T-cell (primary cell): ENCODE data around the gene RTKN2. TPM values are rescaled to one million over a fixed set of nuclear protein-coding genes. Genes with fewer than 3 reads are reported as not detected.

ENCODE experiments used
- ATAC-seq, 4 experiments: fragments of 200-7000 bp in 3 of 4; fragments of 150-1000 bp in 1 of 4; cut with Tn5 transposase; replicated peaks in 1 of 4; 1 replicate in 3 of 4; 2 replicates in 1 of 4; pipeline ENCODE4 v1.10.0; 2021; ENCODE audit warnings: moderate library complexity in 3 of 4, mild to moderate bottlenecking in 2 of 4, moderate number of reproducible peaks in 1 of 4
- CTCF ChIA-PET, 2 donors: fragments of 300-600 bp; sonication (Branson Sonifier 250); formaldehyde crosslinking; loops; one replicate each; lab custom pipeline; 2022; ENCODE audit warnings: antibody characterized with exemption in 2 of 2; lab: Charles Lee
- POLR2A ChIA-PET, 2 donors: fragments of 300-600 bp; sonication (Branson Sonifier 250); formaldehyde crosslinking; loops; one replicate each; lab custom pipeline; 2022; ENCODE audit warnings: antibody characterized with exemption in 2 of 2; lab: Charles Lee
- DNase-seq, 35 experiments: peaks; one replicate each; pipeline versions ENCODE4 v3.0.0 to v3.0.0-alpha.2; 2013 to 2023
- H3K27ac ChIP-seq: one replicate; pipeline ENCODE4 v1.5.1; 2013; ENCODE audit warnings: low read length
- H3K27me3 ChIP-seq, 2 experiments: replicated peaks in 1 of 2; 1 replicate in 1 of 2; 2 replicates in 1 of 2; pipeline versions ENCODE4 v1.6.1 to v1.7.0; 2013; ENCODE audit warnings: low read length in 1 of 2, mixed read lengths in 1 of 2; ENCODE audit not compliant: control insufficient read depth in 2 of 2, insufficient read depth in 2 of 2; ENCODE audit errors: extremely low read depth in 1 of 2
- H3K36me3 ChIP-seq, 2 donors: 1 replicate in 1 of 2; 2 replicates in 1 of 2; pipeline versions ENCODE4 v1.6.1 to v1.7.0; 2013; ENCODE audit warnings: low read length in 1 of 2; ENCODE audit not compliant: control insufficient read depth in 2 of 2, insufficient read depth in 1 of 2; ENCODE audit errors: extremely low read depth in 1 of 2
- H3K4me1 ChIP-seq, 2 experiments: 1 replicate in 1 of 2; 2 replicates in 1 of 2; pipeline versions ENCODE4 v1.6.1 to v1.7.0; 2013; ENCODE audit warnings: low read length in 2 of 2, mixed read lengths in 1 of 2; ENCODE audit not compliant: insufficient read depth in 2 of 2, control insufficient read depth in 1 of 2; ENCODE audit errors: extremely low read depth in 1 of 2
- H3K4me3 ChIP-seq, 2 donors: 1 replicate in 1 of 2; 2 replicates in 1 of 2; pipeline versions ENCODE4 v1.5.1 to v1.7.0; 2013; ENCODE audit warnings: mild to moderate bottlenecking in 2 of 2, low read length in 1 of 2, moderate library complexity in 1 of 2; ENCODE audit not compliant: control insufficient read depth in 1 of 2; ENCODE audit errors: extremely low read depth in 1 of 2
- H3K9me3 ChIP-seq: 2 replicates; pipeline ENCODE4 v1.7.0; 2013
- H3K27ac Mint-ChIP-seq, 2 donors: one replicate each; pipeline ENCODE4 v1.8.0; 2020 to 2021; ENCODE audit warnings: mild to moderate bottlenecking in 2 of 2, mixed read lengths in 2 of 2
- H3K27me3 Mint-ChIP-seq, 2 donors: one replicate each; pipeline ENCODE4 v1.8.0; 2021 to 2022; ENCODE audit warnings: mixed read lengths in 2 of 2
- H3K36me3 Mint-ChIP-seq: one replicate; pipeline ENCODE4 v1.8.0; 2021; ENCODE audit warnings: mixed read lengths
- H3K4me1 Mint-ChIP-seq, 3 donors: one replicate each; pipeline ENCODE4 v1.8.0; 2020 to 2022; ENCODE audit warnings: mixed read lengths in 3 of 3, mild to moderate bottlenecking in 1 of 3
- H3K4me3 Mint-ChIP-seq, 3 donors: one replicate each; pipeline ENCODE4 v1.8.0; 2020 to 2022; ENCODE audit warnings: mild to moderate bottlenecking in 3 of 3, mixed read lengths in 3 of 3, moderate library complexity in 3 of 3
- H3K9me3 Mint-ChIP-seq, 3 donors: one replicate each; pipeline ENCODE4 v1.8.0; 2020 to 2022; ENCODE audit warnings: mixed read lengths in 3 of 3
- WGBS: methylation state at CpG from one replicate; pipeline ENCODE4 v1.1.5; 2013; ENCODE audit warnings: missing lambda C conversion rate; ENCODE audit not compliant: insufficient coverage; 5-methylcytosine and 5-hydroxymethylcytosine counted together
- total RNA-seq, 35 experiments: library from RNA in 6 of 35; stranded (reverse) in 6 of 35; fragments of 120-200 nt in 1 of 35; gene quantifications; one replicate each; pipeline versions ENCODE4 v1.2.1 to v1.2.4 and lab custom pipeline; 2013 to 2026

RTKN2 gene
- total RNA-seq, 5 donors from 2014 or later (not counting 1 experiment from before 2014, with no cell fraction given), result 9.0 to 15.5 (median 12.4) TPM

GRCh38 chr10:62178568-62178967, 90.1 kb downstream of the RTKN2 start:
- H3K27me3 ChIP-seq, result no peaks in the 10 kb centered on the region
- no peaks in the 10 kb centered on the region for H3K9me3 ChIP-seq
- no peak overlapping the region for H3K4me3 Mint-ChIP-seq
- no peak for ATAC-seq
- no peak overlapping the region for H3K4me3 ChIP-seq
- CTCF ChIA-PET, result interaction anchor here in 1 of 2 donors (0.6 kb wide), 1 partner anchor 8 kb away, joined by 3 read pairs; no protein-coding TSS in a partner anchor
- POLR2A ChIA-PET, result interaction anchor here in 1 of 2 donors (0.6 kb wide), 1 partner anchor 954 kb away, joined by 5 read pairs; no protein-coding TSS in a partner anchor
- H3K4me1 Mint-ChIP-seq, result peaks cover 65 to 77% (median 73%) of the 10 kb centered on the region in 3 donors
- no peaks in the 10 kb centered on the region for H3K27me3 Mint-ChIP-seq
- peak overlapping the region; percentile 33 to 60 for H3K27ac Mint-ChIP-seq
- H3K36me3 ChIP-seq, result no peaks in the 10 kb centered on the region
- H3K27ac ChIP-seq, result no peak overlapping the region
- H3K9me3 Mint-ChIP-seq, result peaks cover 0 to 21% (median 5%) of the 10 kb centered on the region in 3 donors
- H3K4me1 ChIP-seq, result peaks cover 17 to 19% of the 10 kb centered on the region in 2 experiments
- H3K36me3 Mint-ChIP-seq, result peaks cover 12% of the 10 kb centered on the region
- DNase-seq, result no peak
- no CpG with 5 or more reads among the region's 2 CpGs for WGBS

DNA sequence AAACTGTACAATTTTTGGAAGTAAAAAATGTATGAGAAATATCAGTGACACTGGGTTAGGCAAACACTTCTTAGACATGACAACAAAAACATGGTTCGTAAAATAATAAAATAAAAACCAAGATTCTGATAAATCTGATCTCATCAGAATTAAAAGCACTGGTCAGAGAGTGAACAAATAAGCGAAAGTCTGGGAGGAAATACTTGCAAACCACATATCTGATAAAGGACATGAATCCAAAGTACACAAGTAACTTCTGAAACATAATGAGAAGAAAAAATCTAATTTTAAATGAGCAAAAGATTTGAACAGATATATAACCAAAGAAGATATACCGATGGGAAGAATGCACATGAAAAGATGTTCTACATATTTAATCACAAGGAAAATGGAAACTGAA, 91.5 kb downstream of the RTKN2 start:
- H3K4me3 ChIP-seq, result no peak overlapping the region
- DNase-seq (no peak), ATAC-seq (no peak)
- CTCF ChIA-PET, result interaction anchor here (1.0 to 1.3 kb wide), 2 partner anchors 68 to 88 kb away, joined by 3 read pairs; no protein-coding TSS in a partner anchor
- H3K9me3 Mint-ChIP-seq, result peaks cover 10 to 32% (median 14%) of the 10 kb centered on the region in 3 donors
- POLR2A ChIA-PET, result no interaction called here
- H3K36me3 Mint-ChIP-seq, result peaks cover 22% of the 10 kb centered on the region
- peak overlapping the region; percentile 61 to 68 for H3K27ac Mint-ChIP-seq
- no peaks in the 10 kb centered on the region for H3K27me3 Mint-ChIP-seq
- peaks cover 5% of the 10 kb centered on the region for H3K9me3 ChIP-seq
- no peaks in the 10 kb centered on the region for H3K27me3 ChIP-seq
- peak overlapping the region in 1 of 3 donors; percentile 13 for H3K4me3 Mint-ChIP-seq
- H3K4me1 Mint-ChIP-seq, result peaks cover 53 to 72% (median 60%) of the 10 kb centered on the region in 3 donors
- H3K27ac ChIP-seq, result no peak overlapping the region
- whole genome bisulfite sequencing, result no CpG with 5 or more reads among the region's 3 CpGs
- no peaks in the 10 kb centered on the region for H3K36me3 ChIP-seq
- H3K4me1 ChIP-seq, result peaks cover 8 to 11% of the 10 kb centered on the region in 2 experiments

DNA sequence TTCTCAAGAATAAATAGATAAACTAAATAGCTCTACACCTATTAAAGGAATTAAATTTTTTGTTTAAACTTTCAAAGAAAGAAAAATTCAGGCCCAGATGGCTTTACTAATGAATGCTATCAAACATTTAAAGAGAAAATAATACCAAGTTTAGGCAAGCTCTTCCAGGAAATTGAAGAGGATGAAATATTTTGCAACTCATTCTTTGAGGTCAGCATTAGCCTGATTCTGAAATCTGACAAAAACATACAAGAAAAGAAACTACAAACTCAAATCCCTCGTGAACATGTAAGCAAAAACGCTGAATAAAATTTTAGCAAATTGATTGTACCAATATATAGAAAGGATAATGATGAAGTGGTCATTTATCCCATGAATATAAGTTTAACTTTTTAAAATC, 93.4 kb downstream of the RTKN2 start:
- Histone ChIP-seq H3K27me3 (no peaks in the 10 kb centered on the region), H3K4me3 (no peak overlapping the region), H3K9me3 (peaks cover 7% of the 10 kb centered on the region), H3K27ac (no peak overlapping the region), H3K4me1 (peaks cover under 1 to 3% of the 10 kb centered on the region in 2 experiments), H3K36me3 (no peaks in the 10 kb centered on the region)
- H3K4me1 Mint-ChIP-seq, result peaks cover 38 to 54% (median 43%) of the 10 kb centered on the region in 3 donors
- ChIA-PET CTCF (no interaction called here), POLR2A (interaction anchor here in 1 of 2 donors (0.6 kb wide), 1 partner anchor 356 kb away, joined by 3 read pairs; no protein-coding TSS in a partner anchor)
- no peak overlapping the region for H3K4me3 Mint-ChIP-seq
- H3K27me3 Mint-ChIP-seq, result no peaks in the 10 kb centered on the region
- H3K36me3 Mint-ChIP-seq, result peaks cover 15% of the 10 kb centered on the region
- ATAC-seq (no peak), DNase-seq (no peak)
- H3K27ac Mint-ChIP-seq, result peak overlapping the region; percentile 31 to 70
- H3K9me3 Mint-ChIP-seq, result peaks cover 10 to 24% (median 13%) of the 10 kb centered on the region in 3 donors
- no CpG with 5 or more reads among the region's 2 CpGs for WGBS

DNA sequence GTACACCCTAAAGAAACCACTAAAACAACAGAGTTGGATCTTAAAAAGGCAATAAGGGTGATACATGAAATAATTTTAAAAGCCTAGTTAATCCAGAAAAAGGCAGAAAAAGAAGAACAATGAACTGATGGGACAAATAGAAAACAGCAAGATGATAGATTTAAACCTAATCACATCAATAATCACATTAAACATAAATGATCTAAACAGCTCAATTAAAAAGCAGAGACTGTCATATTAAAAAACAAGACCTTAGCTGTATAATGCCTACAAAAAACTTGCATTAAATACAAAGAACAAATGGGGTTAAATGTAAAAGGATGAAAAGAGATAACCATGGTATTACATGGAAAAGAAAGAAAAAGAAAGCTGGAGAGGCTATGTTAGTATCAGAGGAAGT, 96.2 kb downstream of the RTKN2 start:
- Histone ChIP-seq H3K27me3 (no peaks in the 10 kb centered on the region), H3K9me3 (peaks cover 7% of the 10 kb centered on the region), H3K27ac (no peak overlapping the region), H3K4me1 (no peaks in the 10 kb centered on the region), H3K4me3 (no peak overlapping the region), H3K36me3 (no peaks in the 10 kb centered on the region)
- no peak for ATAC-seq
- no peak overlapping the region for H3K4me3 Mint-ChIP-seq
- H3K27me3 Mint-ChIP-seq, result no peaks in the 10 kb centered on the region
- H3K27ac Mint-ChIP-seq, result peak overlapping the region in 1 of 2 donors; percentile 14
- DNase-seq, result no peak
- peaks cover 22 to 30% (median 28%) of the 10 kb centered on the region in 3 donors for H3K4me1 Mint-ChIP-seq
- POLR2A ChIA-PET, result no interaction called here
- CTCF ChIA-PET, result interaction anchor here in 1 of 2 donors (0.5 to 0.6 kb wide), 2 partner anchors 47 to 68 kb away, joined by 3 to 4 read pairs; no protein-coding TSS in a partner anchor
- peaks cover 10 to 19% (median 13%) of the 10 kb centered on the region in 3 donors for H3K9me3 Mint-ChIP-seq
- peaks cover 10% of the 10 kb centered on the region for H3K36me3 Mint-ChIP-seq

- CTCF ChIA-PET, result no interaction called here
- POLR2A ChIA-PET, result interaction anchor here in 1 of 2 donors (0.6 kb wide), 1 partner anchor 408 kb away, joined by 3 read pairs; no protein-coding TSS in a partner anchor
- no peaks in the 10 kb centered on the region for H3K27me3 Mint-ChIP-seq
- H3K27ac Mint-ChIP-seq, result no peak overlapping the region
- peaks cover 10 to 19% (median 13%) of the 10 kb centered on the region in 3 donors for H3K9me3 Mint-ChIP-seq
- DNase-seq (no peak), ATAC-seq (no peak)
- H3K36me3 Mint-ChIP-seq, result peaks cover 10% of the 10 kb centered on the region
- Histone ChIP-seq H3K27ac (no peak overlapping the region), H3K9me3 (peaks cover 7% of the 10 kb centered on the region), H3K36me3 (no peaks in the 10 kb centered on the region), H3K4me1 (no peaks in the 10 kb centered on the region), H3K27me3 (no peaks in the 10 kb centered on the region), H3K4me3 (no peak overlapping the region)
- no peak overlapping the region for H3K4me3 Mint-ChIP-seq
- WGBS, result no CpG with 5 or more reads among the region's 2 CpGs
- H3K4me1 Mint-ChIP-seq, result peaks cover 17 to 29% (median 25%) of the 10 kb centered on the region in 3 donors
These were observed 96.9 kb downstream of the RTKN2 start for GRCh38 chr10:62171791-62172190.

- H3K36me3 ChIP-seq, result no peaks in the 10 kb centered on the region
- no peaks in the 10 kb centered on the region for H3K4me1 ChIP-seq
- peaks cover 10 to 13% (median 13%) of the 10 kb centered on the region in 3 donors for H3K9me3 Mint-ChIP-seq
- H3K9me3 ChIP-seq, result peaks cover 7% of the 10 kb centered on the region
- H3K27me3 Mint-ChIP-seq, result no peaks in the 10 kb centered on the region
- no peak overlapping the region for H3K27ac Mint-ChIP-seq
- no peak overlapping the region for H3K27ac ChIP-seq
- H3K4me1 Mint-ChIP-seq, result peaks cover 14 to 22% (median 17%) of the 10 kb centered on the region in 3 donors
- ATAC-seq (no peak), DNase-seq (no peak)
- H3K27me3 ChIP-seq, result no peaks in the 10 kb centered on the region
- CTCF ChIA-PET, result no interaction called here
- no peak overlapping the region for H3K4me3 ChIP-seq
- POLR2A ChIA-PET, result interaction anchor here in 1 of 2 donors (0.6 kb wide), 1 partner anchor 1383 kb away, joined by 3 read pairs; no protein-coding TSS in a partner anchor
- H3K4me3 Mint-ChIP-seq, result no peak overlapping the region
- WGBS, result no CpG with 5 or more reads among the region's 1 CpG
- H3K36me3 Mint-ChIP-seq, result peaks cover 10% of the 10 kb centered on the region
These were observed 97.9 kb downstream of the RTKN2 start for GRCh38 chr10:62170732-62171131.
